ENCODE data around the gene SLC34A1. TPM values are rescaled to one million over a fixed set of nuclear protein-coding genes. Genes with fewer than 3 reads are reported as not detected.
A peak's percentile ranks its signal among the peaks of the same experiment; 100 is the strongest.

SLC34A1 gene
- total and polyA plus RNA-seq, 2 of the 4 experiments (the other 2 are of a cell fraction) = not detected

- Histone ChIP-seq H3K14ac (replicated peaks; ENCODE audit: low read depth, low read length) (no peak overlapping the region), H3K9ac (ENCODE audit: low read depth, low read length) (no peak overlapping the region), H4K91ac (ENCODE audit: insufficient read depth, low read depth, low read length) (no peak overlapping the region), H2AFZ (replicated peaks; ENCODE audit: low read length, poor library complexity) (peak overlapping the region; percentile 97), H3K27me3 (ENCODE audit: control insufficient read depth, insufficient read depth, low read length) (peaks cover 2% of the 10 kb centered on the region; the same call in 1 of the 2 replicates), H4K8ac (ENCODE audit: low read depth in 2 of 2, low read length in 2 of 2) (peak overlapping the region in 1 of 2 experiments; percentile 68; a peak in 2 of 4 replicates), H3K56ac (ENCODE audit: extremely low read depth, insufficient read depth, low read length) (no peak overlapping the region), H3K4me2 (ENCODE audit: low read depth, low read length) (peak overlapping the region; percentile 68), H4K5ac (ENCODE audit: low read depth, low read length) (no peak overlapping the region), H2BK120ac (ENCODE audit: low read depth, low read length) (no peak overlapping the region), H3K23ac (ENCODE audit: low read depth, low read length) (peak overlapping the region; percentile 15; the same call in 1 of the 2 replicates), H3K4ac (ENCODE audit: low read depth, low read length) (peak overlapping the region; percentile 57), H4K20me1 (ENCODE audit: insufficient read depth, low read length) (no peaks in the 10 kb centered on the region; the same call in none of the 2 replicates), H2BK20ac (ENCODE audit: low read depth, low read length) (no peak overlapping the region), H3K4me1 (ENCODE audit: control insufficient read depth, insufficient read depth, low read length) (peaks cover 11% of the 10 kb centered on the region; the same call in 1 of the 2 replicates), H3K36me3 (ENCODE audit: control insufficient read depth, insufficient read depth, low read length) (no peaks in the 10 kb centered on the region), H2AK5ac (ENCODE audit: low read depth, low read length) (no peak overlapping the region), H3K4me3 (ENCODE audit: insufficient read depth, low read depth, low read length) (peak overlapping the region; percentile 43), H3K9me3 (ENCODE audit: control insufficient read depth, insufficient read depth, low read length) (no peaks in the 10 kb centered on the region), H3K27ac (ENCODE audit: insufficient read depth, low read length) (no peak overlapping the region), H3K9me1 (ENCODE audit: insufficient read depth, low read length) (no peaks in the 10 kb centered on the region), H2BK5ac (ENCODE audit: low read depth, low read length, poor library complexity, severe bottlenecking) (no peak overlapping the region), H2AK9ac (replicated peaks; ENCODE audit: low read depth, low read length, poor library complexity) (peak overlapping the region; percentile 82), H2BK15ac (ENCODE audit: low read depth, low read length) (no peak overlapping the region), H3K18ac (ENCODE audit: low read depth, low read length) (no peak overlapping the region), H3K79me1 (ENCODE audit: low read depth in 1 of 2, low read length in 2 of 2) (no peaks in the 10 kb centered on the region)
- ATAC-seq (ENCODE audit: low read depth) = peak; percentile 3
- intact Hi-C loops (cut with micrococcal nuclease) = no loop called here
- TF ChIP-seq CEBPB (IDR thresholded peaks at IDR 0.05; ENCODE audit: low read depth, low read length) (no peak), CHD1 (IDR thresholded peaks at IDR 0.05; ENCODE audit: low read depth, low read length) (no peak), USF2 (IDR thresholded peaks at IDR 0.05; ENCODE audit: low read depth, low read length) (no peak)
- ChIA-PET POLR2A (ENCODE audit: unreplicated experiment) (interaction anchor here (0.6 kb wide), 1 partner anchor 1244 kb away, joined by 11 read pairs; no protein-coding TSS in a partner anchor), CTCF (no interaction called here)
- 5% methylated on average over 23 of the region's 46 CpGs; no CpG with 5 or more reads in 1 of the 2 experiments for WGBS, 2 experiments (ENCODE audit: extremely low coverage in 2 of 2, insufficient read length in 1 of 2)
- BruUV-seq (replicated peaks) = no TSS peak
- in situ Hi-C loops (cut with MboI; ENCODE audit: low sequenced_read_pairs) = no loop called here
- dilution Hi-C loops (cut with HindIII; ENCODE audit: low sequenced_read_pairs, unreplicated experiment) = no loop called here
- no peak for DNase-seq
Measured at GRCh38 chr5:177367323-177367848, 16.8 kb upstream of the SLC34A1 start.

Measured in IMR-90 (cell line).